GM19193 (cell line): Measurements from ENCODE around the gene LCE3E.

ENCODE experiments used
- POLR2A ChIP-seq: IDR thresholded peaks from 4 replicates; pipeline ENCODE4 v1.6.1; 2011; ENCODE audit not compliant: insufficient read depth, insufficient read length; ENCODE audit errors: extremely low read depth

LCE3E gene

GRCh38 chr1:152525080-152525641 lies 41.4 kb downstream of the LCE3E start:
- no peak for TF ChIP-seq POLR2A

- no peak for TF ChIP-seq POLR2A
These were observed 46.0 kb downstream of the LCE3E start for GRCh38 chr1:152520561-152521090.

GRCh38 chr1:152519851-152520250 lies 46.7 kb downstream of the LCE3E start:
- no peak for TF ChIP-seq POLR2A

GRCh38 chr1:152517237-152517811 lies 49.3 kb downstream of the LCE3E start:
- TF ChIP-seq POLR2A = no peak

- TF ChIP-seq POLR2A = no peak
These were observed 50.5 kb downstream of the LCE3E start for GRCh38 chr1:152516082-152516481.
